ENCODE data around the gene SORCS2. TPM values are rescaled to one million over a fixed set of nuclear protein-coding genes. Genes with fewer than 3 reads are reported as not detected.

Gene SORCS2
- total and polyA plus RNA-seq, 2 of the 4 experiments (the other 2 are of a cell fraction), result 0.36 to 0.62 TPM

- Histone ChIP-seq H3K18ac (ENCODE audit: low read depth, low read length) (no peak overlapping the region), H3K4me2 (ENCODE audit: low read depth, low read length) (no peak overlapping the region), H3K4ac (ENCODE audit: low read depth, low read length) (no peak overlapping the region), H3K23ac (ENCODE audit: low read depth, low read length) (no peak overlapping the region), H3K36me3 (ENCODE audit: control insufficient read depth, insufficient read depth, low read length) (no peaks in the 10 kb centered on the region), H4K20me1 (ENCODE audit: insufficient read depth, low read length) (no peaks in the 10 kb centered on the region), H4K8ac (ENCODE audit: low read depth in 2 of 2, low read length in 2 of 2) (no peak overlapping the region), H2BK5ac (ENCODE audit: low read depth, low read length, poor library complexity, severe bottlenecking) (no peak overlapping the region), H2AFZ (replicated peaks; ENCODE audit: low read length, poor library complexity) (no peak overlapping the region), H3K9me3 (ENCODE audit: control insufficient read depth, insufficient read depth, low read length) (no peaks in the 10 kb centered on the region), H2AK9ac (replicated peaks; ENCODE audit: low read depth, low read length, poor library complexity) (no peak overlapping the region), H4K91ac (ENCODE audit: insufficient read depth, low read depth, low read length) (no peak overlapping the region), H2BK20ac (ENCODE audit: low read depth, low read length) (no peak overlapping the region), H3K9me1 (ENCODE audit: insufficient read depth, low read length) (no peaks in the 10 kb centered on the region), H2BK15ac (ENCODE audit: low read depth, low read length) (no peak overlapping the region), H3K4me1 (ENCODE audit: control insufficient read depth, insufficient read depth, low read length) (no peaks in the 10 kb centered on the region), H3K9ac (ENCODE audit: low read depth, low read length) (no peak overlapping the region), H2BK120ac (ENCODE audit: low read depth, low read length) (no peak overlapping the region), H2AK5ac (ENCODE audit: low read depth, low read length) (no peak overlapping the region), H3K27ac (ENCODE audit: insufficient read depth, low read length) (no peak overlapping the region), H3K79me1 (ENCODE audit: low read depth in 1 of 2, low read length in 2 of 2) (no peaks in the 10 kb centered on the region), H3K14ac (replicated peaks; ENCODE audit: low read depth, low read length) (no peak overlapping the region), H4K5ac (ENCODE audit: low read depth, low read length) (no peak overlapping the region), H3K27me3 (ENCODE audit: control insufficient read depth, insufficient read depth, low read length) (peaks cover 42% of the 10 kb centered on the region), H3K56ac (ENCODE audit: extremely low read depth, insufficient read depth, low read length) (no peak overlapping the region), H3K4me3 (ENCODE audit: insufficient read depth, low read depth, low read length) (no peak overlapping the region)
- in situ Hi-C loops (cut with MboI; ENCODE audit: low sequenced_read_pairs) (no loop called here), intact Hi-C loops (cut with micrococcal nuclease) (no loop called here), dilution Hi-C loops (cut with HindIII; ENCODE audit: low sequenced_read_pairs, unreplicated experiment) (no loop called here)
- CTCF ChIA-PET, result interaction anchor here (0.5 kb wide), 1 partner anchor 1743 kb away, joined by 3 read pairs; no protein-coding TSS in a partner anchor
- DNase-seq, result no peak
- no TSS peak for BruUV-seq (replicated peaks)
- POLR2A ChIA-PET (ENCODE audit: unreplicated experiment), result no interaction called here
- TF ChIP-seq CHD1 (IDR thresholded peaks at IDR 0.05; ENCODE audit: low read depth, low read length) (no peak), MAZ (IDR thresholded peaks at IDR 0.05; ENCODE audit: borderline replicate concordance, low read depth, low read length) (no peak), BHLHE40 (IDR thresholded peaks at IDR 0.05; ENCODE audit: low read depth, low read length) (no peak), CTCF (conservative IDR thresholded peaks at IDR 0.05; ENCODE audit: low read depth, low read length) (no peak), SMC3 (IDR thresholded peaks at IDR 0.05; ENCODE audit: low read depth, low read length) (no peak), RCOR1 (IDR thresholded peaks at IDR 0.05; ENCODE audit: insufficient replicate concordance, low read length) (no peak), RAD21 (IDR thresholded peaks at IDR 0.05; ENCODE audit: low read length) (no peak), CEBPB (IDR thresholded peaks at IDR 0.05; ENCODE audit: low read depth, low read length) (no peak), ELK1 (IDR thresholded peaks at IDR 0.05; ENCODE audit: borderline replicate concordance, low read depth, low read length) (no peak), FOS (IDR thresholded peaks at IDR 0.05; ENCODE audit: low read depth, low read length) (no peak), MAFK (IDR thresholded peaks at IDR 0.05; ENCODE audit: low read depth, low read length) (no peak), MXI1 (IDR thresholded peaks at IDR 0.05; ENCODE audit: borderline replicate concordance, low read depth, low read length) (no peak), RFX5 (IDR thresholded peaks at IDR 0.05; ENCODE audit: low read depth, low read length) (no peak), USF2 (IDR thresholded peaks at IDR 0.05; ENCODE audit: low read depth, low read length) (no peak), NFE2L2 (IDR thresholded peaks at IDR 0.05; ENCODE audit: low read depth, low read length) (no peak), POLR2A (IDR thresholded peaks at IDR 0.05; ENCODE audit: low read depth, low read length) (no peak)
- WGBS, 2 experiments (ENCODE audit: extremely low coverage in 2 of 2, insufficient read length in 1 of 2), result 60% methylated on average over 1 of the region's 18 CpGs; no CpG with 5 or more reads in 1 of the 2 experiments
- ATAC-seq (ENCODE audit: low read depth), result no peak
Observed at GRCh38 chr4:7390906-7391636, 198.7 kb downstream of the SORCS2 start.
